GM18873 (cell line): Measurements from ENCODE around the gene ZBED4.
"Not testable (repeated sequence)": the region's sequence is repeated elsewhere in the genome, so short reads cannot be mapped to it uniquely, and the experiment has no call there.

Experiments used
- ATAC-seq: cut with Tn5 transposase; IDR thresholded peaks from one replicate; pipeline ENCODE4 v1.9.1; 2021; ENCODE audit warnings: mild to moderate bottlenecking, moderate library complexity, moderate number of reproducible peaks; ENCODE audit not compliant: unreplicated experiment, low FRiP score

The ZBED4 gene

GRCh38 chr22:49852898-49853894 lies at the start of gene ZBED4:
ZBED4 (plus strand) TSS chr22:49853844; CDS start chr22:49883663, 29,819 bp downstream.
- ATAC-seq, result peak; percentile 66

- no peak for ATAC-seq
These were observed 46.5 kb upstream of the ZBED4 start for GRCh38 chr22:49807129-49807528.

GRCh38 chr22:49807780-49808708 lies 45.6 kb upstream of the ZBED4 start:
- ATAC-seq, result no peak

GRCh38 chr22:49810363-49811019 lies 43.2 kb upstream of the ZBED4 start:
- no peak for ATAC-seq

- ATAC-seq, result no peak
These were observed 42.4 kb upstream of the ZBED4 start for GRCh38 chr22:49811020-49811791.

GRCh38 chr22:49812838-49813237 lies 40.8 kb upstream of the ZBED4 start:
- no peak for ATAC-seq

GRCh38 chr22:49814164-49814686 lies 39.4 kb upstream of the ZBED4 start:
- no peak for ATAC-seq

GRCh38 chr22:49814856-49815255 lies 38.8 kb upstream of the ZBED4 start:
- no peak for ATAC-seq

GRCh38 chr22:49815641-49816091 lies 38.0 kb upstream of the ZBED4 start:
- no peak for ATAC-seq

- no peak for ATAC-seq
These were observed 36.3 kb upstream of the ZBED4 start for GRCh38 chr22:49817359-49817758.

GRCh38 chr22:49820984-49821383 lies 32.7 kb upstream of the ZBED4 start:
- no peak for ATAC-seq

GRCh38 chr22:49821741-49822140 lies 31.9 kb upstream of the ZBED4 start:
- not testable (repeated sequence) for ATAC-seq

- no peak for ATAC-seq
These were observed 30.2 kb upstream of the ZBED4 start for GRCh38 chr22:49823289-49824045.

- no peak for ATAC-seq
These were observed 29.3 kb upstream of the ZBED4 start for GRCh38 chr22:49824185-49824925.

- no peak for ATAC-seq
These were observed 28.7 kb upstream of the ZBED4 start for GRCh38 chr22:49824936-49825335.

- ATAC-seq, result no peak
These were observed 28.2 kb upstream of the ZBED4 start for GRCh38 chr22:49825436-49825835.

GRCh38 chr22:49825944-49826602 lies 27.6 kb upstream of the ZBED4 start:
- ATAC-seq, result no peak
